AG09309 (cell line): ENCODE data around the gene XIAP.
"Not testable (repeated sequence)": the region's sequence is repeated elsewhere in the genome, so short reads cannot be mapped to it uniquely, and the experiment has no call there.

ENCODE experiments used
- DNase-seq: peaks from one replicate; pipeline ENCODE4 v3.0.0-alpha.2; 2010; ENCODE audit warnings: low read depth
- H3K4me3 ChIP-seq: 2 replicates; pipeline ENCODE4 v1.5.1; 2011; ENCODE audit warnings: mild to moderate bottlenecking, low read depth, low read length, moderate library complexity; ENCODE audit not compliant: control insufficient read depth
- CTCF ChIP-seq: IDR thresholded peaks from 2 replicates; pipeline ENCODE4 v1.5.1; 2011; ENCODE audit warnings: mild to moderate bottlenecking, low read depth, low read length, inconsistent platforms; ENCODE audit not compliant: insufficient read depth, control insufficient read depth; ENCODE audit errors: missing control alignments

The XIAP gene

GRCh38 chrX:123833387-123833786 is 26.5 kb upstream of the XIAP start:
- TF ChIP-seq CTCF, result peak; percentile 71
- H3K4me3 ChIP-seq, result no peak overlapping the region
- DNase-seq, result no peak

GRCh38 chrX:123834116-123834515 is 25.7 kb upstream of the XIAP start:
- no peak for TF ChIP-seq CTCF
- no peak overlapping the region for H3K4me3 ChIP-seq
- no peak for DNase-seq

GRCh38 chrX:123835661-123836371 is 24.0 kb upstream of the XIAP start:
- H3K4me3 ChIP-seq, result no peak overlapping the region
- TF ChIP-seq CTCF, result no peak
- DNase-seq, result no peak

- not testable (repeated sequence) for H3K4me3 ChIP-seq, DNase-seq
These were observed 14.7 kb upstream of the XIAP start for GRCh38 chrX:123845129-123845528.

GRCh38 chrX:123846577-123847038 is 13.2 kb upstream of the XIAP start:
- DNase-seq, result peak; percentile 70
- TF ChIP-seq CTCF, result no peak
- H3K4me3 ChIP-seq, result no peak overlapping the region

- TF ChIP-seq CTCF, result no peak
- H3K4me3 ChIP-seq, result no peak overlapping the region
- no peak for DNase-seq
These were observed 12.8 kb upstream of the XIAP start for GRCh38 chrX:123847056-123847455.

- DNase-seq, result no peak
- TF ChIP-seq CTCF, result no peak
- H3K4me3 ChIP-seq, result no peak overlapping the region
These were observed 10.8 kb upstream of the XIAP start for GRCh38 chrX:123849096-123849495.

- H3K4me3 ChIP-seq, DNase-seq: not testable (repeated sequence)
These were observed 9.9 kb upstream of the XIAP start for GRCh38 chrX:123849906-123850305.
